SK-N-MC (cell line): ENCODE results near the gene LRRC56.

ENCODE experiments used
- DNase-seq: peaks from one replicate; pipeline ENCODE4 v3.0.0-alpha.2; 2011; ENCODE audit warnings: low read depth, low spot score
- H3K27ac ChIP-seq: fragments of 200-600 bp; sonication (generic); 2 replicates; pipeline ENCODE4 v1.5.1; 2016; ENCODE audit warnings: mixed run types
- H3K36me3 ChIP-seq: fragments of 200-600 bp; sonication (generic); 2 replicates; pipeline ENCODE4 v1.6.1; 2017; ENCODE audit warnings: antibody characterized with exemption, low read length, mixed read lengths; ENCODE audit not compliant: insufficient read depth
- H3K4me3 ChIP-seq: fragments of 200-600 bp; sonication (generic); 2 replicates; pipeline ENCODE4 v1.5.1; 2016
- H3K9ac ChIP-seq: fragments of 200-600 bp; sonication (generic); 2 replicates; pipeline ENCODE4 v1.8.0; 2017; ENCODE audit warnings: mixed run types, mixed read lengths; ENCODE audit not compliant: insufficient read length
- H3K9me3 ChIP-seq: fragments of 200-600 bp; sonication (generic); 2 replicates; pipeline ENCODE4 v1.6.1; 2017; ENCODE audit warnings: low read depth, mild to moderate bottlenecking, antibody characterized with exemption, low read length, moderate library complexity, mixed read lengths
- EZH2 ChIP-seq: fragments of 200-600 bp; sonication (generic); IDR thresholded peaks from one replicate; pipeline ENCODE4 v1.6.1; 2017; ENCODE audit warnings: antibody characterized with exemption
- FOXP2 ChIP-seq: optimal IDR thresholded peaks from 2 replicates; pipeline ENCODE3; 2011; ENCODE audit warnings: mild to moderate bottlenecking, moderate library complexity; ENCODE audit not compliant: insufficient read depth; ENCODE audit errors: extremely low read length, control extremely low read depth
- POLR2AphosphoS5 ChIP-seq: IDR thresholded peaks from 2 replicates; pipeline ENCODE4 v1.6.1; 2012; ENCODE audit warnings: mild to moderate bottlenecking, low read depth, low read length, borderline replicate concordance

Gene LRRC56

GRCh38 chr11:498297-499181, 38.8 kb upstream of the LRRC56 start:
- Histone ChIP-seq H3K36me3 (peaks cover 58% of the 10 kb centered on the region), H3K4me3 (no peak overlapping the region), H3K9ac (no peak overlapping the region), H3K27ac (no peak overlapping the region), H3K9me3 (no peaks in the 10 kb centered on the region)
- no peak for DNase-seq
- TF ChIP-seq POLR2AphosphoS5, result no peak; the same call in 1 of the 2 replicates
- no peak for TF ChIP-seq FOXP2
- no peak for TF ChIP-seq EZH2

GRCh38 chr11:499201-500076, 37.9 kb upstream of the LRRC56 start:
- Histone ChIP-seq H3K9ac (no peak overlapping the region), H3K36me3 (peaks cover 52% of the 10 kb centered on the region), H3K27ac (no peak overlapping the region), H3K9me3 (no peaks in the 10 kb centered on the region), H3K4me3 (no peak overlapping the region)
- DNase-seq, result no peak
- no peak for TF ChIP-seq EZH2
- no peak for TF ChIP-seq FOXP2
- TF ChIP-seq POLR2AphosphoS5, result no peak

GRCh38 chr11:501001-501682, 36.2 kb upstream of the LRRC56 start:
- Histone ChIP-seq H3K27ac (no peak overlapping the region), H3K9ac (no peak overlapping the region), H3K36me3 (peaks cover 46% of the 10 kb centered on the region)

GRCh38 chr11:501683-502287, 35.5 kb upstream of the LRRC56 start:
- H3K9me3 ChIP-seq, result no peaks in the 10 kb centered on the region
- DNase-seq, result no peak
- no peak overlapping the region for H3K27ac ChIP-seq
- peaks cover 42% of the 10 kb centered on the region for H3K36me3 ChIP-seq
- no peak overlapping the region for H3K4me3 ChIP-seq
- TF ChIP-seq POLR2AphosphoS5, result no peak
- TF ChIP-seq EZH2, result no peak
- no peak for TF ChIP-seq FOXP2
- no peak overlapping the region for H3K9ac ChIP-seq

More at GRCh38 chr11:501001-501682, 36.2 kb upstream of the LRRC56 start:
- Histone ChIP-seq H3K4me3 (no peak overlapping the region), H3K9me3 (no peaks in the 10 kb centered on the region)
- TF ChIP-seq EZH2 (no peak), POLR2AphosphoS5 (no peak), FOXP2 (no peak)
- no peak for DNase-seq

GRCh38 chr11:502288-503178, 34.8 kb upstream of the LRRC56 start:
- no peaks in the 10 kb centered on the region for H3K9me3 ChIP-seq
- no peak overlapping the region for H3K4me3 ChIP-seq
- no peak overlapping the region for H3K9ac ChIP-seq
- TF ChIP-seq EZH2 (no peak), FOXP2 (no peak), POLR2AphosphoS5 (no peak)
- no peak for DNase-seq
- H3K27ac ChIP-seq, result no peak overlapping the region
- peaks cover 35% of the 10 kb centered on the region for H3K36me3 ChIP-seq

- H3K9ac ChIP-seq, result no peak overlapping the region
- no peak for DNase-seq
- no peak overlapping the region for H3K4me3 ChIP-seq
- H3K9me3 ChIP-seq, result no peaks in the 10 kb centered on the region
- H3K27ac ChIP-seq, result no peak overlapping the region
- H3K36me3 ChIP-seq, result peaks cover 26% of the 10 kb centered on the region; the same call in 1 of the 2 replicates
- TF ChIP-seq POLR2AphosphoS5 (no peak), EZH2 (no peak), FOXP2 (no peak)
Measured at GRCh38 chr11:503179-503981, 33.9 kb upstream of the LRRC56 start.
